GM13977 (cell line): ENCODE data around the gene KCNQ1.

Experiments used
- DNase-seq: peaks from one replicate; pipeline ENCODE4 v3.0.0; 2012; ENCODE audit warnings: low spot score
- CTCF ChIP-seq: IDR thresholded peaks from 2 replicates; pipeline ENCODE4 v1.5.1; 2012; ENCODE audit warnings: mild to moderate bottlenecking, control low read depth; ENCODE audit not compliant: insufficient read depth; ENCODE audit errors: extremely low read depth, missing control alignments
- in situ Hi-C: fragments of 300-500 bp; cut with MboI; formaldehyde crosslinking; loops from one replicate; pipeline ENCODE4 v1.12.0; 2022; ENCODE audit warnings: low sequenced_read_pairs, low pct_unique_long_range_greater_than_20kb, mixed read lengths, inconsistent platforms; ENCODE audit not compliant: unreplicated experiment

Gene KCNQ1

GRCh38 chr11:2774173-2775082, 329.6 kb downstream of the KCNQ1 start:
- in situ Hi-C loops = no loop called here
- no peak for DNase-seq
- TF ChIP-seq CTCF = no peak

GRCh38 chr11:2775083-2775625, 330.3 kb downstream of the KCNQ1 start:
- in situ Hi-C loops = no loop called here
- no peak for TF ChIP-seq CTCF
- no peak for DNase-seq

- DNase-seq = no peak
- in situ Hi-C loops = no loop called here
- no peak for TF ChIP-seq CTCF
These were observed 331.0 kb downstream of the KCNQ1 start for GRCh38 chr11:2775626-2776350.

GRCh38 chr11:2776351-2777061, 331.7 kb downstream of the KCNQ1 start:
- TF ChIP-seq CTCF = no peak
- in situ Hi-C loops = no loop called here
- DNase-seq = no peak

- TF ChIP-seq CTCF = no peak
- in situ Hi-C loops = no loop called here
- DNase-seq = no peak
These were observed 332.6 kb downstream of the KCNQ1 start for GRCh38 chr11:2777386-2777785.
